ENCODE results near the gene RPTOR.

DNA sequence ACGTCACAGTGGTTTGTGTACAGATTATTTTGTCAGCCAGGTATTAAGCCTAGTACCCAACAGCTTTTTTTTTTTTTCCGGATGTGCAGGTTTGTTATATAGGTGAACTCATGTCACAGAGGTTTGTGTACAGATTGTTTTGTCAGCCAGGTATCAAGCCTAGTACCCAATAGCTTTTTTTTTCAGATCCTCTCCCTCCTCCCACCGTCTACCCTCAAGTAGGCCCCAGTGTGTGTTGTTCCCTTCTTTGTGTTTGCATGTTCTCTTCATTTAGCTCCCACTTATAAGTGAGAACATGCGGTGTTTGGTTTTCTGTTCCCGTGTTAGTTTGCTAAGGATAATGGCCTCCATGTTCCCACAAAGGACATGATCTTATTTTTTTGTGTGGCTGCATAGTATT, 19.9 kb downstream of the RPTOR start:
- TF ChIP-seq ZFP30 (CRISPR knock-in tag; IDR thresholded peaks at IDR 0.05) (no peak), ARNTL (CRISPR knock-in tag; IDR thresholded peaks at IDR 0.05; ENCODE audit: borderline replicate concordance, low read depth) (no peak), PATZ1 (CRISPR knock-in tag; IDR thresholded peaks at IDR 0.05; ENCODE audit: borderline replicate concordance) (no peak), ZFP3 (CRISPR knock-in tag; IDR thresholded peaks at IDR 0.05) (no peak), TCF4 (CRISPR knock-in tag; IDR thresholded peaks at IDR 0.05; ENCODE audit: borderline replicate concordance) (no peak)

Data from SK-N-SH treated with all-trans-retinoic acid at 6 μM for 48 hours (cell line).